ENCODE measurements around the gene NFIX. TPM values are rescaled to one million over a fixed set of nuclear protein-coding genes. Genes with fewer than 3 reads are reported as not detected.

The NFIX gene
- total and polyA plus RNA-seq, 2 of the 13 experiments (the other 11 are each of a cell fraction or from before 2014, with no cell fraction given) = 3.4 to 5.4 TPM

GRCh38 chr19:12996406-12997094, 1.3 kb downstream of the NFIX start (continued):
- TF ChIP-seq HNF1B (CRISPR knock-in tag; IDR thresholded peaks at IDR 0.05) (0 out of 2 replicates have a peak, but pooled peaks have one; percentile 9), BCL3 (CRISPR knock-in tag; IDR thresholded peaks at IDR 0.05) (peak; percentile 72; the same call in 1 of the 2 replicates), MATR3 (CRISPR knock-in tag; IDR thresholded peaks at IDR 0.05) (no peak), SIN3A (IDR thresholded peaks at IDR 0.05; ENCODE audit: borderline replicate concordance, low read depth, low read length) (no peak), ZNF572 (CRISPR knock-in tag; IDR thresholded peaks at IDR 0.05) (no peak), ZSCAN9 (CRISPR knock-in tag; IDR thresholded peaks at IDR 0.05; ENCODE audit: borderline replicate concordance) (no peak), PHF20 (CRISPR knock-in tag; IDR thresholded peaks at IDR 0.05) (no peak), HNRNPL (IDR thresholded peaks at IDR 0.05; ENCODE audit: low read depth, low read length) (peak; percentile 66), PAWR (CRISPR knock-in tag; IDR thresholded peaks at IDR 0.05; ENCODE audit: borderline replicate concordance) (no peak), ZNF10 (CRISPR knock-in tag; IDR thresholded peaks at IDR 0.05; ENCODE audit: borderline replicate concordance, low read depth) (no peak), ZFP36 (IDR thresholded peaks at IDR 0.05; ENCODE audit: borderline replicate concordance, low read depth, low read length, partially characterized antibody) (no peak), KLF6 (CRISPR knock-in tag; IDR thresholded peaks at IDR 0.05) (no peak), KLF11 (CRISPR knock-in tag; IDR thresholded peaks at IDR 0.05) (no peak), NR3C1 (CRISPR knock-in tag; IDR thresholded peaks at IDR 0.05) (no peak), EEA1 (CRISPR knock-in tag; IDR thresholded peaks at IDR 0.05; ENCODE audit: borderline replicate concordance) (no peak), BCL6 (CRISPR knock-in tag; IDR thresholded peaks at IDR 0.05) (peak; percentile 60), GABPA (IDR thresholded peaks at IDR 0.05; ENCODE audit: low read depth, low read length) (no peak), GABPA (CRISPR knock-in tag; IDR thresholded peaks at IDR 0.05; ENCODE audit: low read depth) (no peak), SKI (IDR thresholded peaks at IDR 0.05; ENCODE audit: partially characterized antibody) (no peak), ZNF331 (CRISPR knock-in tag; IDR thresholded peaks at IDR 0.05) (no peak), SRSF1 (optimal IDR thresholded peaks at IDR 0.05; ENCODE audit: low read depth, low read length) (no peak), ZMYM4 (CRISPR knock-in tag; IDR thresholded peaks at IDR 0.05) (no peak; the same call in 1 of the 2 replicates), EHMT2 (IDR thresholded peaks at IDR 0.05; ENCODE audit: borderline replicate concordance, low read depth, low read length) (no peak), ERF (CRISPR knock-in tag; IDR thresholded peaks at IDR 0.05) (no peak), ZBTB20 (CRISPR knock-in tag; IDR thresholded peaks at IDR 0.05; ENCODE audit: borderline replicate concordance, low read depth) (peak; percentile 39; the same call in 1 of the 2 replicates), MYC (CRISPR knock-in tag; IDR thresholded peaks at IDR 0.05; ENCODE audit: borderline replicate concordance) (peak; percentile 59; the same call in 1 of the 2 replicates), GATAD2A (CRISPR knock-in tag; IDR thresholded peaks at IDR 0.05) (no peak), CBX1 (IDR thresholded peaks at IDR 0.05; ENCODE audit: low read depth) (no peak), RAD51 (IDR thresholded peaks at IDR 0.05; ENCODE audit: borderline replicate concordance) (no peak), ZBTB21 (CRISPR knock-in tag; IDR thresholded peaks at IDR 0.05) (no peak), RCOR2 (CRISPR knock-in tag; IDR thresholded peaks at IDR 0.05) (no peak), RAD21 (CRISPR knock-in tag; IDR thresholded peaks at IDR 0.05) (peak; percentile 73), PHF5A (CRISPR knock-in tag; IDR thresholded peaks at IDR 0.05; ENCODE audit: low read depth, unreplicated experiment) (no peak)
